Endothelial cell of umbilical vein (primary cell): ENCODE data around the gene ABCB6. TPM values are rescaled to one million over a fixed set of nuclear protein-coding genes. Genes with fewer than 3 reads are reported as not detected.

Experiments used
- BruUV-seq: library from RNA; stranded (reverse); fragments of 400-500 nt; replicated peaks from 2 replicates; lab custom pipeline; 2021; lab: Mats Ljungman, UMichigan
- CTCF ChIA-PET: fragments of 300-600, 350-600 bp; sonication (Branson Sonifier 250); formaldehyde crosslinking; loops from one replicate; lab custom pipeline; 2021; ENCODE audit warnings: antibody characterized with exemption, inconsistent platforms; lab: Charles Lee
- POLR2A ChIA-PET: fragments of 300-600, 350-600 bp; sonication (Branson Sonifier 250); formaldehyde crosslinking; loops from one replicate; lab custom pipeline; 2021; ENCODE audit warnings: antibody characterized with exemption, inconsistent platforms; lab: Charles Lee
- DNase-seq: peaks from one replicate; pipeline ENCODE4 v3.0.0-alpha.2; 2011; ENCODE audit warnings: low read depth, low spot score
- FAIRE-seq: peaks from 2 replicates; lab custom pipeline; 2011; peaks lifted over from hg19 to GRCh38; lab: Jason Lieb, UNC
- H2AFZ ChIP-seq: 2 replicates; pipeline ENCODE4 v1.6.0; 2012; ENCODE audit warnings: low read depth, low read length, control low read depth, inconsistent platforms
- H3K27ac ChIP-seq: 2 replicates; pipeline ENCODE4 v1.5.1; 2011; ENCODE audit warnings: low read depth, mild to moderate bottlenecking, control low read depth, low read length, moderate library complexity; ENCODE audit not compliant: insufficient read depth
- H3K27me3 ChIP-seq, 2 experiments: 2 replicates each; pipeline versions ENCODE4 v1.6.0 to v1.6.1; 2011; ENCODE audit warnings: low read length in 2 of 2, mixed read lengths in 1 of 2; ENCODE audit not compliant: control insufficient read depth in 2 of 2, insufficient read depth in 2 of 2
- H3K36me3 ChIP-seq, 2 experiments: 2 replicates in 1 of 2; 3 replicates in 1 of 2; pipeline ENCODE4 v1.5.1; 2011; ENCODE audit warnings: low read length in 2 of 2, mild to moderate bottlenecking in 1 of 2, moderate library complexity in 1 of 2; ENCODE audit not compliant: control insufficient read depth in 2 of 2, insufficient read depth in 2 of 2; ENCODE audit errors: extremely low read depth in 1 of 2
- H3K4me1 ChIP-seq: 3 replicates; pipeline ENCODE4 v1.5.1; 2011; ENCODE audit warnings: mild to moderate bottlenecking, low read length; ENCODE audit not compliant: control insufficient read depth, insufficient read depth; ENCODE audit errors: extremely low read depth
- H3K4me2 ChIP-seq: 2 replicates; pipeline ENCODE4 v1.6.1; 2011; ENCODE audit warnings: low read length, control low read depth, mixed read lengths; ENCODE audit not compliant: insufficient read depth
- H3K4me3 ChIP-seq, 3 experiments: fragments of 200-600 bp in 1 of 3; sonication (generic), shearing (Covaris generic) in 1 of 3; replicated peaks in 1 of 3; 2 replicates each; pipeline ENCODE4 v1.5.1; 2011 to 2016; ENCODE audit warnings: control low read depth in 3 of 3, low read length in 3 of 3, mild to moderate bottlenecking in 2 of 3, inconsistent platforms in 1 of 3, low read depth in 1 of 3, moderate library complexity in 1 of 3; ENCODE audit not compliant: insufficient read depth in 1 of 3
- H3K79me2 ChIP-seq: 2 replicates; pipeline ENCODE4 v1.6.0; 2012; ENCODE audit warnings: low read length, inconsistent platforms; ENCODE audit not compliant: control insufficient read depth, insufficient read depth
- H3K9ac ChIP-seq: replicated peaks from 2 replicates; pipeline ENCODE3; 2011; ENCODE audit warnings: low read length, control low read depth; ENCODE audit not compliant: insufficient read depth; ENCODE audit errors: extremely low read depth
- H3K9me1 ChIP-seq: replicated peaks from 3 replicates; pipeline ENCODE4 v1.6.0; 2011; ENCODE audit warnings: mild to moderate bottlenecking, low read length; ENCODE audit not compliant: control insufficient read depth, insufficient read depth; ENCODE audit errors: extremely low read depth
- H3K9me3 ChIP-seq: replicated peaks from 2 replicates; pipeline ENCODE4 v1.5.1; 2012; ENCODE audit warnings: low read length, inconsistent platforms; ENCODE audit not compliant: control insufficient read depth, insufficient read depth
- H4K20me1 ChIP-seq: replicated peaks from 2 replicates; pipeline ENCODE3; 2011; ENCODE audit warnings: mild to moderate bottlenecking, low read length; ENCODE audit not compliant: control insufficient read depth, insufficient read depth; ENCODE audit errors: extremely low read depth
- EZH2 ChIP-seq: IDR thresholded peaks from 2 replicates; pipeline ENCODE4 v1.6.1; 2012; ENCODE audit warnings: borderline replicate concordance, low read depth, mild to moderate bottlenecking, moderate library complexity, low read length, inconsistent platforms; ENCODE audit not compliant: severe bottlenecking
- FOS ChIP-seq: IDR thresholded peaks from 2 replicates; pipeline ENCODE4 v1.6.1; 2011; ENCODE audit warnings: mild to moderate bottlenecking, low read length, moderate library complexity, borderline replicate concordance; ENCODE audit not compliant: insufficient read depth
- GATA2 ChIP-seq: IDR thresholded peaks from 2 replicates; pipeline ENCODE4 v1.7.0; 2011; ENCODE audit warnings: low read depth, mild to moderate bottlenecking, moderate library complexity, mixed read lengths, low read length; ENCODE audit not compliant: insufficient read length, insufficient read depth
- JUN ChIP-seq: IDR thresholded peaks from 2 replicates; pipeline ENCODE4 v1.6.1; 2011; ENCODE audit warnings: borderline replicate concordance, low read depth; ENCODE audit not compliant: insufficient read length, insufficient read depth
- MYC ChIP-seq: IDR thresholded peaks from one replicate; pipeline ENCODE4 v1.6.1; 2011; ENCODE audit warnings: mild to moderate bottlenecking, low read depth, low read length
- POLR2A ChIP-seq: IDR thresholded peaks from 2 replicates; pipeline ENCODE4 v1.6.1; 2012; ENCODE audit warnings: low read depth, mild to moderate bottlenecking, control low read depth, low read length
- POLR2AphosphoS5 ChIP-seq: IDR thresholded peaks from 2 replicates; pipeline ENCODE4 v1.6.1; 2012; ENCODE audit warnings: low read depth, mild to moderate bottlenecking, control low read depth, low read length, moderate library complexity; ENCODE audit not compliant: insufficient read depth
- dilution Hi-C: fragments of 300-500 bp; cut with MboI; formaldehyde crosslinking; loops from one replicate; pipeline ENCODE4 v1.15.0; 2019; ENCODE audit warnings: low sequenced_read_pairs; ENCODE audit not compliant: extremely low pct_ligation_motif_present
- intact Hi-C: fragments of 100-400 bp; cut with micrococcal nuclease; formaldehyde crosslinking; loops from one replicate; pipeline ENCODE4 v1.10.0; 2022
- polyA plus RNA-seq, 4 experiments: library from polyadenylated mRNA; depleted of rRNA in 3 of 4; stranded (reverse) in 3 of 4; unstranded in 1 of 4; fragments of >200 nt; gene quantifications; 2 replicates each; pipeline versions ENCODE4 v1.2.1 to v1.2.3, GENCODE V29; 2011 to 2012; ENCODE audit warnings: missing spikeins in 1 of 4
- total RNA-seq: library from RNA; stranded (reverse); gene quantifications from 2 replicates; pipeline ENCODE4 v1.2.3, GENCODE V29; 2021
- TF ChIP-seq, protein P1 (sequence below): IDR thresholded peaks from 2 replicates; pipeline ENCODE4 v1.6.1; 2011; ENCODE audit not compliant: insufficient read depth, insufficient read length
- TF ChIP-seq, protein P2 (sequence below), 2 donors: IDR thresholded peaks; 1 replicate in 1 of 2; 2 replicates in 1 of 2; pipeline ENCODE4 v1.5.1; 2011; ENCODE audit warnings: low read length in 2 of 2, mild to moderate bottlenecking in 2 of 2, moderate library complexity in 2 of 2, control low read depth in 1 of 2, inconsistent platforms in 1 of 2, low read depth in 1 of 2; ENCODE audit not compliant: insufficient read depth in 1 of 2; ENCODE audit errors: extremely low read depth in 1 of 2

Gene ABCB6
- total and polyA plus RNA-seq, 2 donors (not counting 3 experiments of a cell fraction or from before 2014, with no cell fraction given): 25.7 to 32.5 TPM

DNA sequence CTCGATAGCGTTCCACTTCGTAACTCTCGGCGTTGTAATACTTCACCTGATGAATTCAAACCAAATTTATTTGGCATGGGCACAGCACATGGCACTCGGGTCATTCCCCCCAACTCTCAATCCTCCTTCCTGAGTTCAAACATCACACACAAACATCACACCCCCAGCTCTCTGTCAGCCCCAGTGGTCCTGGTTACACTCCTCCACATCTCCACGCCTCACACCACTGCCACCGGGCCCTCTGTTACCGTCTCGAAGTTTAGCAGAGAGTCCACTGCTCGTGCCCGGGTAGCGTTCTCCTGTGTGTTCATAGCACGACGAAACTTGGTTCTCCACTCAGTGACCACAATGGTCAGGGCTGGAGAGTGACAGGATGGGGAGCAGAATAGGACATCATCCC is 4.6 kb downstream of the ABCB6 start:
- no TSS peak for BruUV-seq

DNA sequence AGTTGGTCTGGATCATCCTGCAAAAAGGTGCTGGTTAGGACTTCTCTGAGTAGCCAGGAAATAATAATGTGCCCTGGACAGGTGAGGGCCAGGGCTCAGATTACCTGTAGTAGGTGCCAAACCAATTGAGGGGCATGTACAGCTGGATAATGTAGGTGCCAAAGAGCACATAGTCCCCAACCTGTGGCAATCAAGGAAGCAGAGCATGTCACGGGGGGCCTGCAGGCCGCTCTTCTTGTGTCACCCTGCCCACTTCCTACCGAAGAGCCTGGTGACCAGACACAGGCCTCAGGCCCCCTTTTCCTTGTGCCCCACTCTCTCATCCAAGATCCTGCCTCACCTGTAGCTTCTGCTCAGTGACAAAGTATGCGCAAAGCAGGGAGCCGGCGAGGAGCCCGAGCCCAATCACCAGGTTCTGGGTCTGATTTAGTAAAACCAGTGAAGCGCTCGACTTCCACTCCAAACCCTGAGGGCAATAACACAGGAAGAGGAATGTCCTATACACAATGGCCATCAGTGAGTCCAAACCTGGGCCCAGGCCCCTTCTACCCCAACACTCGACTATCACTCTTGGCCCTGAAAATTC is 5.2 kb downstream of the ABCB6 start:
- Histone ChIP-seq H3K9me1 (no peaks in the 10 kb centered on the region), H2AFZ (no peak overlapping the region), H3K27me3 (no peaks in the 10 kb centered on the region), H3K9ac (no peak overlapping the region), H4K20me1 (no peaks in the 10 kb centered on the region), H3K4me2 (no peak overlapping the region), H3K4me3 (no peak overlapping the region), H3K79me2 (no peaks in the 10 kb centered on the region), H3K4me1 (peaks cover 8% of the 10 kb centered on the region), H3K27ac (no peak overlapping the region), H3K36me3 (peaks cover 3 to 13% of the 10 kb centered on the region in 2 experiments), H3K9me3 (no peaks in the 10 kb centered on the region)
- intact Hi-C loops (no loop called here), dilution Hi-C loops (no loop called here)
- ChIA-PET CTCF (interaction anchor here (1.4 kb wide), 1 partner anchor 184 kb away, joined by 3 read pairs; no protein-coding TSS in a partner anchor), POLR2A (no interaction called here)
- TF ChIP-seq MYC: no peak
- TF ChIP-seq FOS: no peak
- no peak for TF ChIP-seq JUN
- no peak for TF ChIP-seq GATA2
- TF ChIP-seq, protein P1, sequence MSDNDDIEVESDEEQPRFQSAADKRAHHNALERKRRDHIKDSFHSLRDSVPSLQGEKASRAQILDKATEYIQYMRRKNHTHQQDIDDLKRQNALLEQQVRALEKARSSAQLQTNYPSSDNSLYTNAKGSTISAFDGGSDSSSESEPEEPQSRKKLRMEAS: no peak
- TF ChIP-seq, protein P2, sequence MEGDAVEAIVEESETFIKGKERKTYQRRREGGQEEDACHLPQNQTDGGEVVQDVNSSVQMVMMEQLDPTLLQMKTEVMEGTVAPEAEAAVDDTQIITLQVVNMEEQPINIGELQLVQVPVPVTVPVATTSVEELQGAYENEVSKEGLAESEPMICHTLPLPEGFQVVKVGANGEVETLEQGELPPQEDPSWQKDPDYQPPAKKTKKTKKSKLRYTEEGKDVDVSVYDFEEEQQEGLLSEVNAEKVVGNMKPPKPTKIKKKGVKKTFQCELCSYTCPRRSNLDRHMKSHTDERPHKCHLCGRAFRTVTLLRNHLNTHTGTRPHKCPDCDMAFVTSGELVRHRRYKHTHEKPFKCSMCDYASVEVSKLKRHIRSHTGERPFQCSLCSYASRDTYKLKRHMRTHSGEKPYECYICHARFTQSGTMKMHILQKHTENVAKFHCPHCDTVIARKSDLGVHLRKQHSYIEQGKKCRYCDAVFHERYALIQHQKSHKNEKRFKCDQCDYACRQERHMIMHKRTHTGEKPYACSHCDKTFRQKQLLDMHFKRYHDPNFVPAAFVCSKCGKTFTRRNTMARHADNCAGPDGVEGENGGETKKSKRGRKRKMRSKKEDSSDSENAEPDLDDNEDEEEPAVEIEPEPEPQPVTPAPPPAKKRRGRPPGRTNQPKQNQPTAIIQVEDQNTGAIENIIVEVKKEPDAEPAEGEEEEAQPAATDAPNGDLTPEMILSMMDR (IDR thresholded peaks at IDR 0.05; ENCODE audit: extremely low read depth in 1 of 2, insufficient read depth in 1 of 2, low read depth in 1 of 2, low read length in 2 of 2): no peak
- no peak for TF ChIP-seq POLR2A
- TF ChIP-seq EZH2: no peak
- TF ChIP-seq POLR2AphosphoS5: no peak
- DNase-seq (no peak), FAIRE-seq (no peak)
- BruUV-seq: no TSS peak

More for the DNA sequence above, 4.6 kb downstream of the ABCB6 start:
- H2AFZ ChIP-seq: no peak overlapping the region
- POLR2A ChIA-PET: no interaction called here
- no peak overlapping the region for H3K27ac ChIP-seq
- H3K4me2 ChIP-seq: no peak overlapping the region
- H3K27me3 ChIP-seq: no peaks in the 10 kb centered on the region
- no peaks in the 10 kb centered on the region for H4K20me1 ChIP-seq
- dilution Hi-C loops (no loop called here), intact Hi-C loops (no loop called here)
- CTCF ChIA-PET: no interaction called here
- DNase-seq (no peak), FAIRE-seq (no peak)
- no peak overlapping the region for H3K9ac ChIP-seq
- H3K9me3 ChIP-seq: no peaks in the 10 kb centered on the region
- H3K79me2 ChIP-seq: no peaks in the 10 kb centered on the region
- peaks cover 3 to 10% of the 10 kb centered on the region in 2 experiments for H3K36me3 ChIP-seq
- H3K4me3 ChIP-seq: no peak overlapping the region
- TF ChIP-seq POLR2A: no peak
- H3K4me1 ChIP-seq: peaks cover 10% of the 10 kb centered on the region
- H3K9me1 ChIP-seq: no peaks in the 10 kb centered on the region
